LNCAP (cell line): Measurements from ENCODE around the gene ABCB8.

Source experiments
- TF ChIP-seq, protein P1 (sequence below): fragments of 450-650 bp; IDR thresholded peaks from 2 replicates; pipeline ENCODE4 v1.5.1; 2017; ENCODE audit warnings: mild to moderate bottlenecking

ABCB8 gene

DNA sequence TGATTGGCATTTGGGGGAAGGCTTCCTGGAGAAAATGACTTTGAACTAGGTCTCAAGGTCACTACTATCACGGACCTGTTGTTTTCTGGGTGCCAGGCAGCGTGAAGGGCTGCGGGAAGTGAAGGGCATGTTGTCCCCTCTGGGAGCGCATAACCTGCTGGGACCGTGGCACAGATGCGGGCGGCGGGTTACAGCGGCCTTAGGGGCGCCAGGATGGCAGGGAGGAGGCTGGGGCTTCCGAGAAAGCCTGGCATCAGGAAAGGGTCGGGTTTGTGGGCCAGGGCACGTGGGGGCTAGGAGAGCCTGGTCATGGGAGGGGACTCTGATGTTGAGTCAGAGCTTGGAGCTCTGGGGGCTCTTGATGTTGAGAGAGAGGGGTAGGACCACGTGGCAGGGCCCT, 37.3 kb downstream of the ABCB8 start:
- TF ChIP-seq, protein P1, sequence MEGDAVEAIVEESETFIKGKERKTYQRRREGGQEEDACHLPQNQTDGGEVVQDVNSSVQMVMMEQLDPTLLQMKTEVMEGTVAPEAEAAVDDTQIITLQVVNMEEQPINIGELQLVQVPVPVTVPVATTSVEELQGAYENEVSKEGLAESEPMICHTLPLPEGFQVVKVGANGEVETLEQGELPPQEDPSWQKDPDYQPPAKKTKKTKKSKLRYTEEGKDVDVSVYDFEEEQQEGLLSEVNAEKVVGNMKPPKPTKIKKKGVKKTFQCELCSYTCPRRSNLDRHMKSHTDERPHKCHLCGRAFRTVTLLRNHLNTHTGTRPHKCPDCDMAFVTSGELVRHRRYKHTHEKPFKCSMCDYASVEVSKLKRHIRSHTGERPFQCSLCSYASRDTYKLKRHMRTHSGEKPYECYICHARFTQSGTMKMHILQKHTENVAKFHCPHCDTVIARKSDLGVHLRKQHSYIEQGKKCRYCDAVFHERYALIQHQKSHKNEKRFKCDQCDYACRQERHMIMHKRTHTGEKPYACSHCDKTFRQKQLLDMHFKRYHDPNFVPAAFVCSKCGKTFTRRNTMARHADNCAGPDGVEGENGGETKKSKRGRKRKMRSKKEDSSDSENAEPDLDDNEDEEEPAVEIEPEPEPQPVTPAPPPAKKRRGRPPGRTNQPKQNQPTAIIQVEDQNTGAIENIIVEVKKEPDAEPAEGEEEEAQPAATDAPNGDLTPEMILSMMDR = no peak

DNA sequence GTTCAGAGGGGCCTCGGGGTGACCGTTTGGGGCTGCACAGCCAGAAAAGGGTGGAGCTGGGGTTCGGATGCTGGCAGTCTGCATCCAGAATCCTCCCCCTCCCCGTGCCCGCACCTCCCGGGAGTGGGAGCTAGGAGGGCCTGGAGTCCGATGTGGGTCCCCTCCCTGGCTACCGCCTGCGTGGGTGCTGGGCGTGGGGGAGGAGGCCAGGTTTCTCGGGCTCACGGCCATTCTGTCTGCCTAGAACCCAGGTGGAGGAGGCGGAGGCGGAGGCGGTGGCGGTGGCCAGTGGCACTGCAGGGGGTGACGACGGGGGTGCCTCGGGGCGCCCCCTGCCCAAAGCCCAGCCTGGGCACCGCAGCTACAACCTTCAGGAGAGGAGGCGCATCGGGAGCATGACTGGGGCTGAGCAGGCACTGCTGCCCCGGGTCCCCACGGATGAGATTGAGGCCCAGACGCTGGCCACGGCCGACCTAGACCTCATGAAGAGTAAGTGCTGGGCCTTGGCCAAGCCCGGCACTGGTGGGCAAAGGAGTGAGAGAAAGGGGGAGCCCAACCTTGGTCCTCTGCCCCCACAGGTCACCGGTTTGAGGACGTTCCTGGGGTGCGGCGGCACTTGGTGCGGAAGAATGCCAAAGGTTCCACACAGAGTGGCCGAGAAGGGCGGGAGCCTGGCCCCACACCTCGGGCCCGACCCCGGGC, 38.2 kb downstream of the ABCB8 start:
- TF ChIP-seq, protein P1 = no peak

DNA sequence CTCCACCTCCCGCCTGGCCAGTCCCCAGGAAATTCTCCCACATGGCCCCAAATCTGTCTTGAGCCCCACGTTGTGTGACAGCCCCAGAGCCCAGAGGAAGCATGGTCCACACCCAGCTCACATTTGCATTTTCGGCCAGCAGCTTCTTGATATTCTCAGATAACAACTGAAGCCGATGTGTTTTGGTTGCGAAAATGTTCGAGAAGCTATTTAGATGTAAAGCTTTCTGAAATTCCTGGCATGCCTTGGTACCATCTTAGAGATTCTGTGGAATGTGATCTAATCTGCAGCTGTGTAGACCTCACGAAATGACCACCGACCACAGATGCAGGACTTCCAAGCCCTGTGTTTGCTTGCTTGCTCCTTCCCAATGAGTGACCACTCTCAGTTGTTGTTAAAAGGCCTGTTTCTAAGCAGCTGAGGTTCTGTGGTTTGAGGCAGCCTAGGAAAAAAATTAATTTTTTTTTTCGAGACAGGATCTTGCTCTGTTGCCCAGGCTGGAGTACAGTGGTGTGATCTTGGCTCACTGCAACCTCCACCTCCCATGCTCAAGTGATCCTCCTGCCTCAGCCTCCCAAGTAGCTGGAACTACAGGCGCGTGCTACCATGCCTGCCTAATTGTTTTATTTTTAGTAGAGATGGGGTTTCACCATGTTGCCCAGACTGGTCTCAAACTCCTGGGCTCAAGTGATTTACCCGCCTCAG, 40.0 kb downstream of the ABCB8 start:
- TF ChIP-seq, protein P1 = no peak

DNA sequence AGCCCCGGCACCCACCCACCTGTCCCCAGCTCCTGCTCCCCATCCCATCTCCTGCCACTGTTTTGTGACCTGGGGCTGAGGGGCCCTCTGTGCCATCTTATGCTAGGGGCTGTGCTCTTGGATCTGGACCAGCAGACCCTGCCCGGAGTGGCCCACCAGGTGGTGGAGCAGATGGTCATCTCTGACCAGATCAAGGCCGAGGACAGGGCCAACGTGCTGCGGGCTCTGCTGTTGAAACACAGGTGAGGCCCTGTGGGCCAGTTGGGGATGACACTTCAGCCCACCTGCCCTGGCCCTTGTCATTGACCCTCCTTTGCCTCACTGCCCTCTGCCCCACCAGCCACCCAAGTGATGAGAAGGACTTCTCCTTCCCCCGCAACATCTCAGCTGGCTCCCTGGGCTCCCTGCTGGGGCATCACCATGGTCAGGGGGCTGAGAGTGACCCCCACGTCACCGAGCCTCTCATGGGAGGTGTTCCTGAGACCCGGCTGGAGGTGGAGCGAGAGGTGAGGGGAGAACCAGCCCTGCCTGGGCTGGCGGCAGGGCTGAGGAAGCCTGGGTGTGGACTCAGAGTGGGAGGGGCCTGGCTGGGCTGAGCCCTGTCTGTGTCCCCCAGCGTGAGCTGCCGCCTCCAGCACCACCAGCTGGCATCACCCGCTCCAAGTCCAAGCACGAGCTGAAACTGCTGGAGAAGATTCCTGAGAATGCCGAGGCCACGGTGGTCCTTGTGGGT, 41.8 kb downstream of the ABCB8 start:
- TF ChIP-seq, protein P1 = no peak

DNA sequence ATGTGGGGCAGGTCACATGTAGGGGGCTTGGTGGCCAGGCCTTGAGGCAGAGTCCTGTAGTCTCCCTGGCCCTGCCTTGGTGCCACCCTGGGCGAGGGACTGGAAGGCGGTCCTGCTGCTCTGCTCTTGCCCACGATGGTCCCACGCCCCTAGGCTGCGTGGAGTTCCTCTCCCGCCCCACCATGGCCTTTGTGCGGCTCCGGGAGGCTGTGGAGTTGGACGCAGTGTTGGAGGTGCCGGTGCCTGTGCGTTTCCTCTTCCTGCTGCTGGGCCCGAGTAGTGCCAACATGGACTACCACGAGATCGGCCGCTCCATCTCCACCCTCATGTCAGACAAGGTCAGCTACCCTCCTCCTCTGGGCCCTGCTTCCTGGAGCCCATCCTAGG, 42.3 kb downstream of the ABCB8 start:
- TF ChIP-seq, protein P1 = no peak

DNA sequence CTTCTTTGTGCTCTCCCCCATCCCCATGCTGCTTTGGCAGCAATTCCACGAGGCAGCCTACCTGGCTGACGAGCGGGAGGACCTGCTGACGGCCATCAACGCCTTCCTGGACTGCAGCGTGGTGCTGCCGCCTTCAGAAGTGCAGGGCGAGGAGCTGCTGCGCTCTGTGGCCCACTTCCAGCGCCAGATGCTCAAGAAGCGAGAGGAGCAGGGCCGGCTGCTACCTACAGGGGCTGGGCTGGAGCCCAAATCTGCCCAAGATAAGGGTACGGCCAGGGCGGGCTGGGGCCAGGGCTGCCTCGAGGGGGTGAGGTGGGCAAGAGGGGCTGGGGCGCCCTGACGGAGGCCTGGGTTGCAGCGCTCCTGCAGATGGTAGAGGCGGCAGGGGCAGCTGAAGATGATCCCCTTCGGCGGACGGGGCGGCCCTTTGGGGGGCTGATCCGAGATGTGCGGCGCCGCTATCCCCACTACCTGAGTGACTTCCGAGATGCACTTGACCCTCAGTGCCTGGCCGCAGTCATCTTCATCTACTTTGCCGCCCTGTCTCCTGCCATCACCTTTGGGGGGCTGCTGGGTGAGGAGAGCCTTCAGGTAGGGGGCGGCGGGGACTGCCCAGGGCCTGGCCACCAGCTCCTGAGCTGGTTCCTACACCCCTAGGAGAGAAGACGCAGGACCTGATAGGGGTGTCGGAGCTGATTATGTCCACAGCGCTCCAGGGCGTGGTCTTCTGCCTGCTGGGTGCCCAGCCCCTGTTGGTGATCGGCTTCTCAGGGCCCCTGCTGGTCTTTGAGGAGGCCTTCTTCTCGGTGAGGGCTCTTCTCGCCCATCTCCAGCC, 43.0 kb downstream of the ABCB8 start:
- TF ChIP-seq, protein P1 = no peak

DNA sequence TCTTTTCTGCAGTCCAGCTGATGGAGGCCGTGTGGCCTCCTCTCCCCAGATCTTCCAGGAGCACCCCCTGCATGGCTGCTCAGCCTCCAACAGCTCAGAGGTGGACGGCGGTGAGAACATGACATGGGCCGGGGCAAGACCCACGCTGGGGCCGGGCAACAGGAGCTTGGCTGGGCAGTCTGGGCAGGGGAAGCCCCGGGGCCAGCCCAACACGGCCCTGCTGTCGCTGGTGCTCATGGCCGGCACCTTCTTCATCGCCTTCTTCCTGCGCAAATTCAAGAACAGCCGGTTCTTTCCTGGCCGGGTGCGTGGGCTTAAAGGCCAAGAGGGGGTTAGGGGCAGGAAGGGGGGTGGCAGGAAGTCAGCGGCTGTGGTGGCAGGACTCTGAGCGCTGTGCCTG, 45.7 kb downstream of the ABCB8 start:
- TF ChIP-seq, protein P1 = no peak
